Hematopoietic multipotent progenitor cell treated with erythropoietin and hydrocortisone succinate and interleukin-3 and kit ligand, for 17 days (in vitro differentiated cells): ENCODE data around the gene SERHL2.
A peak's percentile ranks its signal among the peaks of the same experiment; 100 is the strongest.
"Not testable (repeated sequence)": the region's sequence is repeated elsewhere in the genome, so short reads cannot be mapped to it uniquely, and the experiment has no call there.

Experiments
- DNase-seq: peaks from one replicate; pipeline ENCODE4 v3.0.0-alpha.2; 2015; ENCODE audit warnings: low spot score

The SERHL2 gene, protein sequence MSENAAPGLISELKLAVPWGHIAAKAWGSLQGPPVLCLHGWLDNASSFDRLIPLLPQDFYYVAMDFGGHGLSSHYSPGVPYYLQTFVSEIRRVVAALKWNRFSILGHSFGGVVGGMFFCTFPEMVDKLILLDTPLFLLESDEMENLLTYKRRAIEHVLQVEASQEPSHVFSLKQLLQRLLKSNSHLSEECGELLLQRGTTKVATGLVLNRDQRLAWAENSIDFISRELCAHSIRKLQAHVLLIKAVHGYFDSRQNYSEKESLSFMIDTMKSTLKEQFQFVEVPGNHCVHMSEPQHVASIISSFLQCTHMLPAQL

DNA sequence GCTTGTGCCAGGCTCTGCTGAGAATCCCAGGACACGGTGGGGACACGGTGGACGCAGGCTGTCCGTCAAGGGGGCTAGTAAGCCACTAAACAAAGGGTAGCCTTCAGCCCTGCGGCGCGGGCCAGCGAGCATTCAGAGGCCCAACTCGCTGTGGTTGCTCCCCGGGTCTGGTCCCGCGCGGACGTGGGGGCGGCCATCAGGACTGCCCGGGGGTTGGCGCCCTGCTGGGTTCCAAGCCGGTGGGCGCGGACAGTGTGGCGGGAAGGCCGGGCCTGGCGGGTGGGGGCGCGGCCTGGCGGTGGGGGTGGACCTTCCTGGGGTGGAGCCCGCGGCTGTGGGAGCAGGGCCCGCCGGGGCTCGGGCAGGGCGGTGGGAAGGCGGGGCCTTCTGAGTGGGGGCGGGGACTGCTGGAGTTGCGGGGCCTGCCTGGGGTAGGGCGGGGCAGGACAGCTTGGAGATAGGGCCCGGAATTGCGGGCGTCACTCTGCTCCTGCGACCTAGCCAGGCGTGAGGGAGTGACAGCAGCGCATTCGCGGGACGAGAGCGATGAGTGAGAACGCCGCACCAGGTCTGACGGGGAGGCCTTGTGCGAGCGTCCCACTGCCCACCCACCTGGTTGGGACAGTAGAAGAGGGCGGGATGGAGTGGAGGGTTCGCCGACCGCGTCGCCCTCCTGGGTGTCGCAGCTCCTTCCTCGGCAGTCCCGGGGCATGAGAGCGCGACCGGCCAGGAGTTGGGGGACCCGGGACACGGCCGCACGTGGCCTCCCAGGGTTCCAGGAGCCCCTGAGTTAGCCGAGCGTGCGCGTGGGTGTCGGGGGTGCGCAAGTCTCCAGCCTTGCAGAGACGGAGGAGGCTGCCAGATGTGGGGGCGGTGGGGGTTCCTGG, at the start of gene SERHL2:
Gene SERHL2 (plus strand): TSS at position 482 of the 887 bp plus-strand sequence. CDS start 65 bp downstream, at position 547.
- DNase-seq, result peak; percentile 90

DNA sequence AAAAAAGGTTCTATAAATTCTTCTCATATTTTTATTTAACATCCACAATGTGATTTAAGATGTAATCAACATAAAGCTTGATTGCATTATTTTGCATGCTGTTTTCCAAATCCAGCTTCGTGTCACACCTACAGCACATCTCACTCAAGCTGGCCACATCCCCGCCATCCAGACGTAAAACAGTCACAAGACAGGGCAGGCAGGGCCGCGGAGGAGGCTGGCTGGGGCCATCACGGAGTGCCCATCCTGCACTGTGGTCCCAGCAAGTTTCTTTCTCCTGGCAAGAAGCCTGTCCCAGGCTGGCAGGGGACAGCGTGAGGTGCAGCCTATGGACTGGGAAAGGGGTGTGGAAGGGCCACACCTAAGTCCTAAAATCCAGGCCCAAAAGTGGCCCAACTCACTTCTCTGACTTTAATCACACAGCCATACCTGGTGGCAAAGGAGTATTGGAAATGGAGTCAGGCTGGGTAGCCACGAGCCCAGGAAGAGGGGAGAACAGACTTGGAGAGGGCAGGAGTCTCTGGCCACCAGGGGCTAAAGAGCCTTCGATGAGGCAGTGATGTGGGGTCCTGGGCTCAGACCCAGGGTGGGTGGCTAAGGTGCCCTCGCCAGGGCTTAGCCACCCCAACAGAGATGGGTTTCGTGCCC, 45.3 kb upstream of the SERHL2 start:
- DNase-seq, result not testable (repeated sequence)

DNA sequence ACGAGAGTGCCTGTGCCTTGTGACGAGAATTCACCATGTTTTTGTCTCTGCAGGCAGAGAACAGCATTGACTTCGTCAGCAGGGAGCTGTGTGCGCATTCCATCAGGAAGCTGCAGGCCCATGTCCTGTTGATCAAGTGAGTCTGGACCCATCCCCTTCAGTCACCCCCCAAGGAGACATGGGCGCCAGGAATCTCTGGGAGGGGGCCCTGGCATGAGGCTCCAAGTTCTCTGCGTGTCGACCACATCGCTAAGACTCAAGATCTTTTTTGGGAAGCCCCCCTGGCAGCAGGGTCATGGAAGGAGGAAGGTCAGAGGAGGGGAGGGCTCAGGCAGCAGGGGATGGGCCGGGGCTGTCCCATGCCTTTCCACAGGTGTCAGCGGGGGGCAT, 44.8 kb upstream of the SERHL2 start:
- DNase-seq, result not testable (repeated sequence)

DNA sequence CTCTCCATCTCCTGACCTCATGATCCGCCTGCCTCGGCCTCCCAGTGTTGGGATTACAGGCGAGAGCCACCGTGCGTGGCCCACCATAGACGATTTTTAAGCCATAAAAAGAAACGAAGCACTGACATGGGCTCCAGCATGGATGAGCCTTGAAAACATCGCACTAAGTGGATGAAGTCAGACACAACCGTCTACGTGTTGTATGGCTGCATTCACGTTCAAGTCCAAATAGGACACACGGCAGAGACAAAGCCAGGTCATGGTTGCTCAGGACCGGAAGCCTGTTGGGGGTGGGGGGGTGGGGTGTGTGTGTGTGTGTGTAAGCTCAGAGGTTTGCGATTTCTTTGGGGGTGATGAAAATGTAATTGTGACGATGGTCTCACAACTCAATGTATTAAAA, 44.2 kb upstream of the SERHL2 start:
- DNase-seq, result no peak

DNA sequence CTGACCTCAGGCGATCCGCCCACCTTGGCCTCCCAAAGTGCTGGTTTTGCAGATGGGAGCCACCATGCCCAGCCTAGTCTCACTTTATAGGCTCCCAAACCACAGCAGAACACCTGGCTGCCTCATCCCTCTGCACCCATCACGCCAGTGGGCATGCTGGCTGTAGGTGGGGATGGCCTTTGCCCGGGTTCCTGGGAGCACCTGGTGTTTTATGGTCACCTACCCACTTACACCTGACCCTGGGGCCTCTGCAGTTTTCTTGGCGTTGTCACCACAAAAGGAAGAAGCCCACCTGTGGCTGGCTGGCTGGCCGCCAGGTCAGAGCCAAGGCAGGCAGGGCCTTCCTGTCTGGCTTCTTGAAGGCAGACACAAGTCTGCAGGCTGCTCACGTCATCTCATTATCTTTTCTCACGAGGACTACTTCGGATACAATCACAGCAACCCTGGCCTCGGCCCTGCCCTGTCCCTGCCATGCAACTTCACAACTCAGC, 42.3 kb upstream of the SERHL2 start:
- DNase-seq, result no peak

DNA sequence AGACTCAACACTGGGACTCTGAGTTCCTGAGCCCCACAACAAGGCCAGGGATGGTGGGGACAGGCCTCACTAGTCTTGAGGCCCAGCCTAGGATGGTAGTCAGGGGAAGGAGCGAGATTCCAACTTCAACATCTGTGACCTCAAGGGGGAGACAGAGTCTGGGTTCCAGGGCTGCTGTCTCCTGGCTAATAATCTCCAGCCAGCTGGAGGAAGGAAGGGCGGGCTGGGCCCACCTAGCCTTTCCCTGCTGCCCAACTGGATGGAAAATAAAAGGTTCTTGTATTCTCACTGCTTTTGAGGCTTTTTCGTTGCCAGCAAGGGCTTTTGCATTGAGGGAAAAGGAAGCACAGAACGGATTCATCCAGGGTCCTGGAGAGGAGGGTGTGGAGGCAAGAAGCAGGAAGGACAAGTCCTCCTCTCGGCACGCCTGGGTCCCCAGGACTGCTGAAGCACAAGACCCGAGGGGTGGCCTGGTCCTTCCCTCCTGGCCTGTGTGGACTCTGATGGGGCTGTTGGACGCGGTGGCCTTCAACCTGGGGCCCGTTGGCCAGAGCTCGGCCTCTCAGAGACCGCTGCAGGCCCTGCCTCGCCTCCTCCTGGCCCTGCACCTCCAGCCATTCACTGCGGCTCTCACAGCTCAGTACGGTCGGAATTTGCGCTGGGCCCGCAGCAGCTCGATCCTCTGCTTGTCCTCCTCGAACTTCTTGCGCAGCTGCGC, 41.3 kb upstream of the SERHL2 start:
- not testable (repeated sequence) for DNase-seq

DNA sequence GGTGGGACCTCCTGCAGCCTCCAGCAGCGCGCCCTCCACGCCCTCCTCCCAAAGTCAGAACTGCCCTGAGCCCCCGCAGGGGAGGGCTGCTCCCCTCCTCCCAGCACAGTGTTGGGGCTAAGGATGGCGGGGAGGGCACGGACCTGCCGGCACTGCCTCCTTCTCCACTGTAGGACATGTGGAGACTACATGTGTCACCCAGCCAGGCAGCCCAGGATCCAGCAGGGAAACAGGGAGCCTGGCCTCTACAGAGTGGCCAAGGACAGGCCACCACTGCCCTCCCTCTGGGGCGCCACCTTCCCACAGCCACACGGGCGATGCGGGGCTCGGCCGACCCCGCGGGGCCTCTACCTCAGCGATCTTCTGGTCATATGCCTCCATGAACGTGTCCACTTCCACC, 39.4 kb upstream of the SERHL2 start:
- DNase-seq, result not testable (repeated sequence)

DNA sequence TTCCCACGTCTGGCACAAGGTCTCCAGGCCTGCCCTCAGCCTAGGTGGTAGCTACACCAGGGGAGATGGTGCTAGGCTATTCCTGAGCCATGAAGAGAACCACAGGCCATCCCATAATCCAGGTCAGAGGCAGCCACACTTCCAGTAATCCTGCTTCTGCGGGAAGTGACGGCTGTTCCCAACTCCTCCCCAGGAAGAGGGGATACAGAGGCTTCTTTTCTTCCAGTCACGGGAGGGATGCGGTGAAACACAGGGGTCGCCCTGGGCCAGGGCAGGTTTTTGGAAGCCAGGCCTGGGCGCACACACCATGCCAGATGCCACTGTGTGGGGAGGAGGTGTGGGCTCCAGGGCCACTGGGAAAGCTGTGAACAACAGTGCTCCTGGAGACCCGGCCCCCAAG, 38.5 kb upstream of the SERHL2 start:
- DNase-seq, result not testable (repeated sequence)

DNA sequence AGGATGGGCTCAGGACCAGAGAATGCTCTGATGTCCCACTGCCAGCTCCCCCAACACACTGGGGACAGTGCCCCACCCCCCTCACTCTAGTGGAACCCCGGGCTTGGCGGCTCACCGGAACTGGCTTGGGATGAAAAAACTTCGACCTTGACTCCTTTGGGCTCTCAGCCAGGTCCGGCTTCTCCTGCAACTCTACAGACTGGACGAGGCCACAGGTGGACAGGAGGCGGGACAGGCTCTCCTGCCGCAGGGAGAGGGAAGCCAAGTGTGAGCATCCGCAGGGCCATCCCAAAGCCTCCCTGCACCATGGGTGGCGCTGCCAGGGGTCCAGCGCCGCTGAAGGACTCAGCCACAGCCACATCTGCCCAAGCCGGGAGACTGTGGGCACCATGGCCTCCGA, 37.9 kb upstream of the SERHL2 start:
- no peak for DNase-seq

DNA sequence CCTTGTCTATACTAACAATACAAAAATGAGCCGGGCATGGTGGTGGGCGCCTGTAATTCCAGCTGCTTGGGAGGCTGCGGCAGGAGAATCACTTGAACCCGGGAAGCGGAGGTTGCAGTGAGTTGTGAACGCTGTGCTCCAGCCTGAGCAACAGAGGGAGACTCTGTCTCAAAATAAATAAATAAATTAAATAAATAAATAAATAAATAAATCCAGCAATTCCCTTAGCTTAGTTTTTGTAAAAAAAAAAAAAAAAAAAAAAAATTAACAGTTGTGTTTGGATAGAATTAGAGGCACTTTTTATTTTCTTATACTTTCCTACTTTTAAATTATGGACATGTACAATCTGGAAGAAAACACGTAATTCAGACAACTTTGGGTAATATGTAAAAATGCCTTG, 36.7 kb upstream of the SERHL2 start:
- not testable (repeated sequence) for DNase-seq

DNA sequence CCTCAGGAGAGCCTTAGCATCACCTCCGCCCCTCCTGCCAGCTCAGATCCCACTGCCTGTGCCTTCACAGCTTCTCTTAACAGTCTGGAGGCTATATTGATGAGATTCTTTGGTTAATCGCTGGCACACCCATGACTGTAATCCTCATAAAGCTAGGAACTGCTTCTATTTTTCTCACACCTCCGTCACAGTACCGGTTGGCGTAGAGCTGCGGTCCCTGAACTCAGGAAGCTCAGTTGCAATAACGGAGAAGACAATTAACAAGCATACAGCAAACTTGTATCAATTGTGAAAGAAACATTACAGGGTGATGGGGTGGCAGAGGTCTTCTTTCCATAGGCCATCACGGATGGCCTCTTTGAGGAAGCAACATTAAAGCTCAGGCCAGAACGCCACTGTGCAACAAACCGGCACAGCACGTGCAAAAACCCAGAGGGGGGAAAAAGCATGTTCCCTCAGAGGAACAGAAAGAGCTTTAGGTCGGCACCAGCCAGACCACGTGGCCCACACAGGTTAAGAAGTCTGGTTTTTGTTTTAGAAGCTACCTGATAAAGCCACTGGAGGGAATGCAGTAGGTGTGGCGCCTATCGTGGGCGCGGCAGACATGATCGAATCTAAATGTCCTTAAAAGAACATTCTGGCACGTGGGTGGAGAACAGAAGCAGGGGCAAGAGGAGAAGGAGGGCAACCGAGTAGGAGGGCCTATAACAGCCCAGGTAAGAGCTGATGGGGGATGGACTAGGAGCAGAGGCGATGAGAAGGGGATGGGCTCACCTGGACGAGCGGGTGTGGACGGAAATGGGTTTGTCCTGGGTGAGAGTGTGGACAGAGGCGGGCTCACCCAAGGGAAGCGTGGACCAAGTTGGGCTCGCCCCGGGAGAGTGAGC, 34.9 kb upstream of the SERHL2 start:
- not testable (repeated sequence) for DNase-seq

DNA sequence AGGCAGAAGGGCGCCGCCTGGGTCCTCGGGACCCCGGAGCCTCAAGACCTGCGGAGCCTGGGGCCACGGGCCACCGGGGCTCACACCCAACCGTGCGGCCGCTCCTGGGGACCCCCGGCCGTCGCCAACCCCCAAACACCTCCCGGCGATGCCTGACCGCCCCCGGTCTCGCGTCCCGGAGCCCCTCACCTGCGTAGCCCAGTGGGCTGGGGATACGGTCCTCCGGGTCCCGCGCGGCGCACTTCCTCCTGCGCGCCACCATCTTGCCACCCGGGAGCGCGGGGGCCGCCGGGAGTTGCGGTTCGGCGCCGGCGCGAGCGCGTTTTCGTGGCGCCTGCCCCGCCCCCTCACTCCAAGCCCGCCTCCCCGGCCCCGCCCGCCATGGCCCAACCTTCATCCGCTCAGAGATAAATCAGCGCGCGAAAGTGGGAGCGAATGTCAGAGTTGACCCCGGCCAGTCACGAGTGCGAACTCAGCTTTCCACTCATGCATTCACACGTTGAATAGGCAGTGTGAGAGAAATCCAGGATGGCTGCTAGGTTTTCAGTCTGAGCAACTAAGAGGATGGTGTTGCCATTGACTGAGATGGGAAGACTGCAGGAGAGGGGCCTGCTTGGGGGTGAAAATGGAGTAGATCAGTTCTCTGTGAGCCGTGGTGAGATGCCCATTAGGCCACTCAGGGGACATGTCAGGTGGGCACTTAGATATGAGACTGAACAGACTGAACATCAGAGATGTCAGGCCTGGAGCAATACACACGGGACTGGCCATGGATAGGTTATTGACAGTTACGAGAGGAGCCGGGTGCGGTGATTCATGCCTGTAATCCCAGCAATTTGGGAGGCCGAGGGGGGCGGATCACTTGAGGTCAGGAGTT, 34.0 kb upstream of the SERHL2 start, which contains the start of gene RRP7A:
Gene RRP7A (minus strand): TSS at position 272 of the 877 bp plus-strand sequence. CDS start 10 bp downstream, at position 262.
- peak; percentile 68 for DNase-seq

DNA sequence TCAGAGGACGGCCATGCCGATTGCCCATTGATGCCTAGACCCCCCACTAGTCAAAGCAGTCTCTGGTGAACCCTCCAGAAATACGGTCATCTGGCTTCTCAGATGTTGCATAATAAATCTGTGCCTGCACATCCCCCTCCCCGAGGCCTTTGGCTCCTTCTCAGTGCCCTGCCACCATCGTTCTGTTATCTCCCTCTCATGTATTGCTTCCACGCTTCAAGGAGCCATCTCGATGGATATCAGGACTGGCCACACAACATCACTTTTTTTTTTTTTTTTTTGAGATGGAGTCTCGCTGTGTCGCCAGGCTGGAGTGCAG, 32.6 kb upstream of the SERHL2 start:
- no peak for DNase-seq

DNA sequence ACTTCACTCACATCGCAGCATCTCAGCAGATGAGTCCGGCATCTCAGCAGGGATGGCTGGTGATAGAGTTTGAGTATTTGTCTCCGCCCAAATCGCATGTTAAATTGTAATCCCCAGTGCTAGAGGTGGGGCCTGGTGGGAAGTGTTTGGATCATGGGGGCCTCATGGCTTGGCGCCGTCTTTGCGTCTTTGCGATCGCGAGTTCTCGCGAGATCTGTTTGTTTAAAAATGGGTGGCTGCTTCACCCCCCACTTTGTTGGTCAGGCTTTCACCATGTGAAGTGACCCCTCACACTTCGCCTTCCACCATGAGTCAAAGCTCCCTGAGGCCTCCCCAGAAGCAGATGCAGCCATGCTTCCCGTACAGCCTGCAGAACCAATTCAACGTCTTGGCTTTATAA, 31.2 kb upstream of the SERHL2 start:
- DNase-seq, result no peak

DNA sequence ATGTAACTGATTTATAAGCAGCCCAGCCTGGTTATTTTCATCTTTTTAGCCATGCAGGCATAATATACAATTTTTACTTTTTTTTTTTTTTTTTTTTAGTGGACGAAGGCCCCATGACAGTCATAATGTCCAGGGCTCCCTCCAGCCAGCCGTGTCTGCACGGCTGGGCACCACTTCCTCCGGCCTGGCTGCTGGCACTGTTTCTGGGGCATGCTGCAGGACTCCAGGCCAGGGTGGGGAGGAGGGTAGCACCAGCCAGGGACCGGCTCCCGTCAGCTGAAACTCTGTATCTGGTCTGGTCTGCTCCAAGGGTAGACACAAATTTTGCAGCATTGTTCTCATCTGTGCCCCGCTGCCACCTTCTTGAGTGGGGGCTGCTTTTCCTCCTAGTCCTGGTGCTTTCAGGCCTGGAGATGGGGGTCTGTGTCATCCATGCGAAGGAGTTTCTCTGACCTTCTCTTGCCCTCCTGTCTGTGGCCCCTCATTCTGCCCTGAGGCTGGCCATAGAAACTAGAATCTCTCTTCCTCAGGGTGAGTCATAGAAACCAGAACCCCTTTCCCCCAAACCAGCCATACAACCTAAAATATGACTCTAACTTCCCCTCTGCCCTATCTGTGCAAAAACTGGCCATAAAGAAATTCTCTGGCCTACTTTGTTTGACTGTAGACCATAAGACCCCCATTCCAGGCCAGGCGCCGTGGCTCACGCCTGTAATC, 25.0 kb upstream of the SERHL2 start:
- DNase-seq, result no peak

DNA sequence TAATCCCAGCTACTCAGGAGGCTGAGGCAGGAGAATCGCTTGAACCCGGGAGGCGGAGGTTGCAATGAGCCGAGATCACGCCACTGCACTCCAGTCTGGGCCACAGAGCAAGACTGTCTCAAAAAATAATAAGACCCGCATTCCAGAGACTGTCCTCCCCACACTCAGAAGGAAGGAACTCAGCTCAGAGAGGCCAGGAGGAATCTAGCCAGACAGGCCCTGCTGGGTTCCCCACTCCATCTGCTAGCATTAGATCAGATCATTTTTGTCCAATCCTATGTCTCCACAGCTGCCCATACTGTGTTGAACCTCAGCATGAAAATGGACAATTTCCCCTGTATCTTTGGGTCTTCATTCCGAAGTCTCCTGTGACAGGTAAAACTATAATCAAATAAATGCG, 24.3 kb upstream of the SERHL2 start:
- DNase-seq, result not testable (repeated sequence)

DNA sequence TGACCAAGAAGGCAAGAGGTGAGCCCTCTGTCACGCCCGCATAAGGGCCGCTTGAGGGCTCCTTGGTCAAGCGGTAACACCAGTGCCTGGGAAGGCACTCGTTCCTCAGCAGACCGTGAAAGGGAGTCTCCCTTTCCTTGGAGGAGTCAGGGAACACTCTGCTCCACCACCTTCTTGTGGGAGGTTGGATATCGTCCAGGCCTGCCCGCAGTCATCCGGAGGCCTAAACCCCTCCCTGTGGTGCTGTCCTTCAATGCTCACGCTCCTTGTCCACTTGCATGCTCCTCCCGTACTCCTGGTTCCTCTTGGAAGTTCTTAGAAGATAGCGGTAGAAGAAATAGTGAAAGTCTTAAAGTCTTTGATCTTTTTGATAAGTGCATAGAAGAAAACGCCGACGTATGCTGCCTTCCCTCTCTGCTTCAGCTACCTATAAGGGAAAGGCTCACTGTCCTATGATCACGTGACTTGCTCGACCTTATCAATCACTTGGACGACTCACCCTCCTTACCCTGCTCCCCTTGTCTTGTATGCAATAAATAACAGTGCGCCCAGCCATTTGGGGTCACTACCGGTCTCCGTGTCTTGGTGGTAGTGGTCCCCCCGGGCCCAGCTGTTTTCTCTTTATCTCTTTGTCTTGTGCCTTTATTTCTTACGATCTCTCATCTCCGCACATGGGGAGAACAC, 22.2 kb upstream of the SERHL2 start:
- DNase-seq, result not testable (repeated sequence)

DNA sequence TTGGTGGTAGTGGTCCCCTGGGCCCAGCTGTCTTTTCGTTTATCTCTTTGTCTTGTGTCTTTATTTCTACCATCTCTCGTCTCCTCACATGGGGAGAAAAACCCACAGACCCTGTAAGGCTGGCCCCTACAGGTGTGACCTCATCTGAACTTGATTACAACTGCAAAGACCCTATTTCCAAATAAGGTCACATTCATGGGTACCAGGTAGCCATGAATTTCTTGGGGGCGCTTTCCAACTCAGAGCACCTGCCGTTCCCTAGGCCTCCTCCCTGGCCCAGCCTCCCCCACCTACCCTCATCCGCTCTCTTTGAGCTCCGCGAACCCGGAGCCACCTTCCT, 20.1 kb upstream of the SERHL2 start:
- no peak for DNase-seq
